CD8-positive, alpha-beta memory T cell (primary cell): ENCODE data around the gene CREB5. TPM values are rescaled to one million over a fixed set of nuclear protein-coding genes. Genes with fewer than 3 reads are reported as not detected.
"Not testable (repeated sequence)": the region's sequence is repeated elsewhere in the genome, so short reads cannot be mapped to it uniquely, and the experiment has no call there.

Experiments
- CTCF ChIA-PET: fragments of 350-600 bp; sonication (Branson Sonifier 250); formaldehyde crosslinking; loops from one replicate; lab custom pipeline; 2021; ENCODE audit warnings: antibody characterized with exemption; lab: Charles Lee
- POLR2A ChIA-PET: fragments of 350-600 bp; sonication (Branson Sonifier 250); formaldehyde crosslinking; loops from one replicate; lab custom pipeline; 2021; ENCODE audit warnings: antibody characterized with exemption; lab: Charles Lee
- DNase-seq, 5 donors: peaks; one replicate each; pipeline versions ENCODE4 v3.0.0 to v3.0.0-alpha.2; 2020 to 2022; ENCODE audit warnings: mixed read lengths in 1 of 5
- H3K27ac ChIP-seq: one replicate; pipeline ENCODE4 v1.7.0; 2013; ENCODE audit warnings: low read depth, mild to moderate bottlenecking, low read length, moderate library complexity
- H3K27me3 ChIP-seq: 2 replicates; pipeline ENCODE4 v1.7.0; 2013; ENCODE audit warnings: low read length, mild to moderate bottlenecking; ENCODE audit not compliant: insufficient read depth, poor library complexity, severe bottlenecking
- H3K36me3 ChIP-seq: 2 replicates; pipeline ENCODE4 v1.7.0; 2013; ENCODE audit warnings: mild to moderate bottlenecking, low read length, moderate library complexity; ENCODE audit not compliant: insufficient read depth
- H3K4me1 ChIP-seq: 2 replicates; pipeline ENCODE4 v1.7.0; 2013; ENCODE audit warnings: mild to moderate bottlenecking, low read length, moderate library complexity; ENCODE audit not compliant: insufficient read depth
- H3K4me3 ChIP-seq: 2 replicates; pipeline ENCODE4 v1.7.0; 2013; ENCODE audit warnings: mild to moderate bottlenecking, low read length
- H3K9me3 ChIP-seq: 2 replicates; pipeline ENCODE4 v1.7.0; 2013; ENCODE audit warnings: mild to moderate bottlenecking, low read length
- H3K27ac Mint-ChIP-seq, 8 donors: one replicate each; pipeline ENCODE4 v1.8.0; 2020 to 2021; ENCODE audit warnings: mixed read lengths in 8 of 8, mild to moderate bottlenecking in 6 of 8, inconsistent platforms in 3 of 8, moderate library complexity in 3 of 8
- H3K27me3 Mint-ChIP-seq, 2 donors: one replicate each; pipeline ENCODE4 v1.8.0; 2020 to 2021; ENCODE audit warnings: mixed read lengths in 2 of 2, mild to moderate bottlenecking in 1 of 2, moderate library complexity in 1 of 2
- H3K36me3 Mint-ChIP-seq, 3 donors: one replicate each; pipeline ENCODE4 v1.8.0; 2020 to 2021; ENCODE audit warnings: mixed read lengths in 3 of 3, inconsistent platforms in 1 of 3, mild to moderate bottlenecking in 1 of 3
- H3K4me1 Mint-ChIP-seq, 3 donors: one replicate each; pipeline ENCODE4 v1.8.0; 2020 to 2021; ENCODE audit warnings: mixed read lengths in 3 of 3, inconsistent platforms in 1 of 3, mild to moderate bottlenecking in 1 of 3
- H3K4me3 Mint-ChIP-seq, 7 donors: one replicate each; pipeline ENCODE4 v1.8.0; 2020 to 2021; ENCODE audit warnings: mixed read lengths in 7 of 7, mild to moderate bottlenecking in 6 of 7, moderate library complexity in 4 of 7, inconsistent platforms in 2 of 7
- H3K9me3 Mint-ChIP-seq, 5 donors: one replicate each; pipeline ENCODE4 v1.8.0; 2020 to 2022; ENCODE audit warnings: mixed read lengths in 5 of 5, mild to moderate bottlenecking in 3 of 5, moderate library complexity in 2 of 5, inconsistent platforms in 1 of 5
- polyA plus RNA-seq: library from polyadenylated mRNA; unstranded; fragments of 300-500 nt; fragmentation: Illumina TruSeq; gene quantifications from one replicate; pipeline ENCODE4 v1.2.3, GENCODE V29; 2021
- total RNA-seq, 2 experiments: library from RNA; stranded (reverse); gene quantifications; one replicate each; pipeline ENCODE4 v1.2.3, GENCODE V29; 2021

CREB5 gene
- total and polyA plus RNA-seq, 3 experiments from 2014 or later, result not detected

DNA sequence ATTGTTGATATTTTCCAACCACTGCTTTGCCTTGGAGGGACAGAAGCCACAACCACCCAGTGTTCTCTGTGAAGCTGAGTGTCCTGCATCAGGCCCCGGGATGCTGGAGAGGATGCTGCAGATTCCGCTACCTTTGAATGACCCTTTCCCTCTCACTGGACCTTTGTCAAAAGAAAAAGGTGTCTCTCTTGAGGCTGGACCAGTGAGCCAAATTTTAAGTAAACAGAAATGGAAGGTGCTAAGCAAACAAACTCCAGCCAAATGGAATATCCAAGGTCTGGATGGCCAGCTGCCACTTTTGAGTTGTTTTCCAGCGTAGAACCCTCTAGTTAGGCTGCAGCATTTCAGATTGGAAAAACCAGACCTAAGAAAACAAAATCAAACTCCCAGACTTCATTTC, 400.3 kb downstream of the CREB5 start:
- Mint-ChIP-seq H3K27ac (no peak overlapping the region), H3K27me3 (no peaks in the 10 kb centered on the region), H3K4me3 (no peak overlapping the region), H3K36me3 (no peaks in the 10 kb centered on the region), H3K4me1 (no peaks in the 10 kb centered on the region), H3K9me3 (no peaks in the 10 kb centered on the region)
- H3K4me1 ChIP-seq, result no peaks in the 10 kb centered on the region
- no peak overlapping the region for H3K4me3 ChIP-seq
- H3K36me3 ChIP-seq, result no peaks in the 10 kb centered on the region
- CTCF ChIA-PET, result no interaction called here
- POLR2A ChIA-PET, result no interaction called here
- no peak for DNase-seq
- no peak overlapping the region for H3K27ac ChIP-seq
- H3K27me3 ChIP-seq, result no peaks in the 10 kb centered on the region
- no peaks in the 10 kb centered on the region for H3K9me3 ChIP-seq

DNA sequence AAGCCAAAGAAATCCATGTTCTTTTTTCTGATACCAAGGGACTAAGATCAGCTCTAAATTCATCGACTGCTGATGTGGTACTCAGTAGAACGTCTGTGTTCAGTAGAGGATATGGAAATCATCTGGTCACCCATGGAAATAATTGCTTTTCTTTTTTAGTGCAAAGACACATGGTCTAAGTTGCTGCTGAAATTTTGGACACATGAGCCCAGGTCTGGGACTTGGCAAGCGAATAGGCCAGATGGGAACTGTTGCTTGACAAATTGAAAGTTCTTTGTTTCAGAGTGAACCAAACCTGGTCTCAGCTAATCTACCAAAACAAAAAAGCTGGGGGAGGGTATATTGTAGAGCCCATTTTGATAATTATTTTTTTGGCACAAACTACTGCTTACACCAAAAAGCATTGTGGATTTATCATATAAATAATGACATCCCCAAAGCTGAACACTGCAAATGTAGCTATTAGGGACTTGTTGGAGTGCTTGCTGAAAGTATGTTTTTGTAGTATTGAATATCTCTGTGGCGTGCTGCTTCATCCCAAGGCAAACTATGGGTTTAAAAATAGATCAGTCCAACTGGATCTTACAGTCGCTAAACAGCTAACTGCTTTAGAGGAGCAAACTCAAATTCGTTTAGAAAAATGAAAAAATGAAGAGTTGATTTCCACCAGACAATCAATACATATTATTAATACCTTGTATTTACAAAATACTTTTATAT, 401.1 kb downstream of the CREB5 start:
- Mint-ChIP-seq H3K36me3 (no peaks in the 10 kb centered on the region), H3K27me3 (no peaks in the 10 kb centered on the region), H3K9me3 (peaks cover 0 to 2% (median 0%) of the 10 kb centered on the region in 5 donors), H3K4me1 (no peaks in the 10 kb centered on the region), H3K27ac (no peak overlapping the region), H3K4me3 (no peak overlapping the region)
- ChIA-PET CTCF (no interaction called here), POLR2A (no interaction called here)
- Histone ChIP-seq H3K9me3 (no peaks in the 10 kb centered on the region), H3K36me3 (no peaks in the 10 kb centered on the region), H3K4me3 (no peak overlapping the region), H3K4me1 (no peaks in the 10 kb centered on the region), H3K27me3 (no peaks in the 10 kb centered on the region), H3K27ac (no peak overlapping the region)
- no peak for DNase-seq

- H3K27ac Mint-ChIP-seq, result no peak overlapping the region
- no peaks in the 10 kb centered on the region for H3K27me3 Mint-ChIP-seq
- no peak for DNase-seq
- Histone ChIP-seq H3K9me3 (no peaks in the 10 kb centered on the region), H3K4me1 (no peaks in the 10 kb centered on the region), H3K36me3 (no peaks in the 10 kb centered on the region), H3K27ac (no peak overlapping the region), H3K4me3 (no peak overlapping the region), H3K27me3 (no peaks in the 10 kb centered on the region)
- ChIA-PET CTCF (no interaction called here), POLR2A (no interaction called here)
- H3K36me3 Mint-ChIP-seq, result no peaks in the 10 kb centered on the region
- no peaks in the 10 kb centered on the region for H3K4me1 Mint-ChIP-seq
- peaks cover 0 to 2% (median 0%) of the 10 kb centered on the region in 5 donors for H3K9me3 Mint-ChIP-seq
- no peak overlapping the region for H3K4me3 Mint-ChIP-seq
Observed at GRCh38 chr7:28815369-28815927, 403.1 kb downstream of the CREB5 start.

DNA sequence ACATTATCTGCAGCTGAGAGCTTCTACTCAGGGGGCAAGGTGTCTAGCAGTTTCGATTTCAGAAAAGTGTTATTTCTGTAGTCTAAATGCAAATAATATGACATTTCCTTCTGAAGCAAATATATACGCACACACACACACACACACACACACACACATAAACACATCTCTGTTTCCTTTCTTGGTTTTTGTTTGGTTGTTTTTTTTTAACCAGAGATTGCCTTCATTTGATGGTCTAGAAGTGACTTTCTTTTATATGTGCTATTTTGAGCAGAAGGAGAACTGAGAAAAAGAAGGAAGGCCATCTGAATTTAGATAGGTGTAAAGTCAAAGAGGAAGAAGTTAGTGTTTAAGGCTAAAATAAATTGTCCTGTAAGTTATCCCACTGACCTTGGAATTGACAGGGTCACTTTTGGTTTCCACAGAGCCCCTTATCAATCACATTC, 403.6 kb downstream of the CREB5 start:
- peaks cover 0 to 2% (median 0%) of the 10 kb centered on the region in 5 donors for H3K9me3 Mint-ChIP-seq
- no peaks in the 10 kb centered on the region for H3K27me3 ChIP-seq
- H3K9me3 ChIP-seq, result no peaks in the 10 kb centered on the region
- H3K4me3 Mint-ChIP-seq, result no peak overlapping the region
- H3K27ac ChIP-seq, result no peak overlapping the region
- H3K27me3 Mint-ChIP-seq, result no peaks in the 10 kb centered on the region
- no peak for DNase-seq
- no peak overlapping the region for H3K27ac Mint-ChIP-seq
- no peak overlapping the region for H3K4me3 ChIP-seq
- no peaks in the 10 kb centered on the region for H3K36me3 ChIP-seq
- H3K4me1 ChIP-seq, result no peaks in the 10 kb centered on the region
- ChIA-PET POLR2A (no interaction called here), CTCF (no interaction called here)
- H3K4me1 Mint-ChIP-seq, result no peaks in the 10 kb centered on the region
- no peaks in the 10 kb centered on the region for H3K36me3 Mint-ChIP-seq

DNA sequence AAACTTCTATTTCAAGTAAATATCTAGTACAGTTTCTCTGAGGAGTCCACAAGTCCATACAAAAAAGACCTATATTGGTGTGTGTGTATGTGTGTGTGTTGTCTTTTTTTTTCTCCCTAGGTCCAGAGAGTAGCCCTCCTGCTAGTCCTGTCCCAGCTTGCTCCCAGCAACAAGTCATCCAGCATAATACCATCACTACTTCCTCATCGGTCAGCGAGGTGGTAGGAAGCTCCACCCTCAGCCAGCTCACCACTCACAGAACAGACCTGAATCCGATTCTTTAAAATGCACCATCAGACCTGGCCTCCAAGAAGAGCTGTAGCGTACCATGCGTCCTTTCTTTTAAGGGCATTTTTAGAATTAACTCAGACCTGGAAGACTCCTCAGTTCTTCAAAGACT, 406.7 kb downstream of the CREB5 start:
- H3K4me3 Mint-ChIP-seq, result no peak overlapping the region
- H3K27me3 Mint-ChIP-seq, result peaks cover 3 to 7% of the 10 kb centered on the region in 2 donors

DNA sequence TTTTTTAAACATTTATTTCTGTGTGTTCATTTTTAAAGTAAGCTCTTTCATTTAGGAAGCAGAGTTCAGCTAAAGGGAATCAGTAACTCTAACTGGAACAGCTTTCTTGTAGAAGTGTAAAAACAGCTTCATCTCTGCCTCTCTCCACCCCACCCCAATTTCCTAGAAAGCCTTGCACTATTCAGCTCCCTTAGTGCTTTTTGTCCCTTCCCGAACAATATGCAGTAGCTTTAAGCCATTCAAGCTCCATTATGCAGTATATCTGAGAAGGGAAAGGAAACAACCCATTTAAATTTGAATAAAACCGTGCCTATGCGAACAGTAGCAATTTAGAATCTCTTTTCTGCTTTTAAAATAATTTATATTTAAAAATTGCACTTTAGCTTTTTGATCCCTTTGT, 411.3 kb downstream of the CREB5 start:
- H3K4me3 Mint-ChIP-seq, result no peak overlapping the region
- no peaks in the 10 kb centered on the region for H3K36me3 Mint-ChIP-seq
- DNase-seq, result no peak
- no peaks in the 10 kb centered on the region for H3K9me3 Mint-ChIP-seq
- no peak overlapping the region for H3K27ac Mint-ChIP-seq
- Histone ChIP-seq H3K27me3 (peaks cover 8% of the 10 kb centered on the region), H3K9me3 (no peaks in the 10 kb centered on the region), H3K4me1 (no peaks in the 10 kb centered on the region), H3K27ac (no peak overlapping the region), H3K36me3 (no peaks in the 10 kb centered on the region), H3K4me3 (no peak overlapping the region)
- ChIA-PET CTCF (no interaction called here), POLR2A (no interaction called here)
- H3K4me1 Mint-ChIP-seq, result no peaks in the 10 kb centered on the region
- peaks cover 5 to 11% of the 10 kb centered on the region in 2 donors for H3K27me3 Mint-ChIP-seq

More for the DNA sequence above, 406.7 kb downstream of the CREB5 start:
- Mint-ChIP-seq H3K36me3 (no peaks in the 10 kb centered on the region), H3K27ac (no peak overlapping the region), H3K9me3 (peaks cover 0 to 2% (median 0%) of the 10 kb centered on the region in 5 donors), H3K4me1 (no peaks in the 10 kb centered on the region)
- Histone ChIP-seq H3K9me3 (no peaks in the 10 kb centered on the region), H3K4me3 (no peak overlapping the region), H3K27ac (no peak overlapping the region), H3K36me3 (no peaks in the 10 kb centered on the region), H3K4me1 (no peaks in the 10 kb centered on the region), H3K27me3 (peaks cover 8% of the 10 kb centered on the region)
- CTCF ChIA-PET, result no interaction called here
- POLR2A ChIA-PET, result no interaction called here
- no peak for DNase-seq

GRCh38 chr7:28825817-28826448, 413.6 kb downstream of the CREB5 start:
- CTCF ChIA-PET, H3K4me1 Mint-ChIP-seq, H3K36me3 ChIP-seq, H3K4me3 ChIP-seq, H3K27ac Mint-ChIP-seq, H3K4me3 Mint-ChIP-seq, DNase-seq, POLR2A ChIA-PET, H3K4me1 ChIP-seq, H3K27me3 ChIP-seq, H3K27ac ChIP-seq, H3K36me3 Mint-ChIP-seq, H3K9me3 ChIP-seq, H3K9me3 Mint-ChIP-seq: not testable (repeated sequence)
- peaks cover 5 to 11% of the 10 kb centered on the region in 2 donors for H3K27me3 Mint-ChIP-seq

DNA sequence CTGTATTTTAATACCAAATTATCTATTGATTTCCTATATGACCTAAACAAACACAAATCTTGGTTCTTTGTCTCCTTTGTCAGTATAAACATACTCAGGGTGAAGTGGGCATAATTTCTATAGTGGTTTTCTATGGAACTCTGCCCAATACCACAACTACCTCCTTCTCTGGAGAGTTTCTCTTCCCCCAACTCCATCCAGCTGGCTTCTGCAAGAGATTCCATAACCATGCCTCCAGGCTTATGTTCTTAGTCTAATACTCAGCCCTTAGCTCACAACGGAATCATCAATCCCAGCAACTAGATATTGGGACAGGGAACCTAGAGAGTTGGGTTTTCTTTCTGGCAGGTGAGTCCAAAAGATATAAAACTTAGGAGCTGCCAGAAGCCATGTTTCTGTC, 418.5 kb downstream of the CREB5 start:
- Histone ChIP-seq H3K9me3 (no peaks in the 10 kb centered on the region), H3K4me3 (no peak overlapping the region), H3K27me3 (no peaks in the 10 kb centered on the region), H3K27ac (no peak overlapping the region), H3K4me1 (no peaks in the 10 kb centered on the region), H3K36me3 (no peaks in the 10 kb centered on the region)
- Mint-ChIP-seq H3K9me3 (no peaks in the 10 kb centered on the region), H3K4me1 (no peaks in the 10 kb centered on the region), H3K27me3 (peaks cover 0 to 6% of the 10 kb centered on the region in 2 donors), H3K36me3 (no peaks in the 10 kb centered on the region), H3K27ac (no peak overlapping the region), H3K4me3 (no peak overlapping the region)
- CTCF ChIA-PET, result no interaction called here
- POLR2A ChIA-PET, result no interaction called here
- no peak for DNase-seq
